ENCODE data around the gene ISG20L2.

Gene ISG20L2

DNA sequence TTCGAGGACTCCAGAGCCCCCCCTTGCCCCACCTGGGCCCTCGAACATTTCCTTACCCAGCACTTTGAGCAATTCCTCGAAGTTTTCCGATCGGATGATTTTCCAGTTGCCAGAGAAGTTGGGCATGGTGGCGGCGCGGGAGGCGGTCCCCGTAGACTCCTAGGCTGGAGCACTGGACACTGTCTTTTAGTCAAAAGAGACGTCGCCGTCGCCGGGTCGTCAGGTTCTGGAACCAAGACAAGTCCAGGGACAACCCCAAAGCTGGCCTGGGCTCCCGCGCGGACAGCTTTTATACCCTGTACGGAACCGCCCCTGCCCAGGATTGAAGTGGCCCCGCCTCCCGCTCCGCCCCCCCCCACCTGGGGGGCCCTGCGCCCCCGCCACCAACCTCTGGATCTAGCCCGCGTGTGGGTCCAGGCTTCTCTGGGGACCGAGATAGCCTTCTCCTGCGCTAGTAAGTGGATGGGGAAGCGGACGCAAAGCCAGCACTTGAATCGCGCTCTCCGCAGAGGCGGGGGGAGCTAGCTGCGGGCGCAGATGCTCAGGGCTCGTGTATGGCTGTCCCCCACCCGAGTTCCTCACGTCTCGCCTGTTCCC lies 23.1 kb downstream of the ISG20L2 start, which contains the start of gene CRABP2:
CRABP2 (minus strand) TSS at position 263 of the 597 bp plus-strand sequence; CDS start at position 126, 137 bp downstream.
- no peak for DNase-seq

GRCh38 chr1:156704930-156705320 lies 23.6 kb downstream of the ISG20L2 start:
- no peak for DNase-seq

DNA sequence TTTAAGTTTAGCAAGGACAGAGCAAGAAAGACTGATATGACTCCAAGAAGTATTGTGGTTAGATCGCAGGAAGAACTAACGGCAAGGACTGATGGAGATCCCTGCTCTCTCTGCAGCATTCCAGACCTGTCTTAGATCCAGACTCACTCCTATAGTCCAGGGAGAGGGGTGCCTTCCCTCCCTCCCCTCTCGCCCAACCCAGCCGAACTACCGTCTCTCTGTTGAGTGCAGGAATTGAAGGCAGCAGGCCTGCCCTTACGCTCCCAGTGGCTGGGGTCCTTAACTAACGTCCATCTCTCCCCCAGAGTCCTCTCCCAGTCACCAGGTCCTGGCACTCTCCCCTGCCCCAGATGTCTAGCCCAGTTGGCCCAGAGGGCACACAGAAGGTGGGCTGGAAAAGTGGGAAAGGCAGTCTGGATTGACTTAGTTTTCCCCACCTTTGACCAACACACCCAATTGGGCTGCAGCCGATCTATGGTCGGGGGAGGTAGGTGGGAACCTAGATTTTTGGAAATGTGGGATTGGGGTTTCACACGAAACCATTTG lies 24.3 kb downstream of the ISG20L2 start:
- DNase-seq, result no peak

- no peak for DNase-seq
Observed at GRCh38 chr1:156703741-156704140, 24.8 kb downstream of the ISG20L2 start.

- peak; percentile 14 for DNase-seq
Observed at GRCh38 chr1:156703336-156703735, 25.2 kb downstream of the ISG20L2 start.

DNA sequence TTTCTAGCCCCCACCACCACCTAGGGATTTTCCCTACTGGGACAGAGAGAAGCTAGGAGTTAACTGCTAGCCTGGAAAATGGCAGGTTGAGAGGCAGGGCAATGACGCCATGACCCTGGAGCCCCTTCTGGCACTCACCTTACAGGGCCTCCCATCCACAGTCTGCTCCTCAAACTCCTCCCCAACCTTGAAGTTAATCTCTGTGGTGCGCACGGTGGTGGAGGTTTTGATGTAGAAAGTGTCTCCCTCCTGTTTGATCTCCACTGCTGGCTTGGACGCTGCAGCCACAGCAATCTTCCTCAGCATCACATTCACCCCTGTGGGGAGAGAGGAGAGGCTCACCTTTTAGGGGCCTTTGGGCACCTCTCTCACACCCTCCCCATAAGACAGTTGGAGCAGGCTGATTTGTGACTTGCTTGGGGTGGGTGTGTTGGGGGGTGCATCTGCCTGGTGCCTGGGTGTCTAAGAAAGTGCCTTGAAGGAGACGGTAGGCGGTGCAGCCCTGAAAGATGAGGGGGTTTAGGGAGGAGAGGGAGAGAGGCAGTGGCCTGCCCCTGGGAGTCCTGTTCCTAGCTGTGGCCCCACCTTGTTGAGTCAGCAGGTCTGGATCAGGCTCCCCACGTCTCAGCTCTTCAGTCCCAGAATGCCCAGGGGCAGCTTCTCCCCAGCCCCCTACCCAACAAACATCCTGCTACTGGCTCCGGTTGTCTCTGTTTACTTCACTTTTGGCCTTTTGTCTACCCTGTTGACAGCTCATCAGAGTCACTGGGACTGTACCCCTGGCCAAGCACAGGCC lies 27.6 kb downstream of the ISG20L2 start:
- no peak for DNase-seq

DNA sequence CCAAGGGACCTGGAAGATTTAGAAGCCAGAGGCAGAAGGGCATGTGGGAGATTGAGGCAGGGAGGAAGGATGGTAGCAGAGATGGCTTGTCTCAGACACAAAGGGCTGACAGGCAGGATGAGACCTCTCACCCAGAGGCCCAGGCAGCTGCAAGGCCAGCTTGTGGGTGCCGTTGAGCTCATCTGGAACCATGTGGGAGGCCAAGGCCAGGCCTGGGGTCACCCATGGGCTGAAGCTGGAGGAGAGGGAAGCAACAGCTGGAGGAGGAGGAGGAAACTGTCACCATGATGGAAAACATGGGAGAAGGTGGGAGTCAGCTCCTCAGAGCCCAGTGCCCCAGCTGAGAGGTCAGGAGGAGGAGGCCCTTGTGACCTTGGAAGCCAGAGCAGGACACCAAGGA lies 29.6 kb downstream of the ISG20L2 start:
- no peak for DNase-seq

DNA sequence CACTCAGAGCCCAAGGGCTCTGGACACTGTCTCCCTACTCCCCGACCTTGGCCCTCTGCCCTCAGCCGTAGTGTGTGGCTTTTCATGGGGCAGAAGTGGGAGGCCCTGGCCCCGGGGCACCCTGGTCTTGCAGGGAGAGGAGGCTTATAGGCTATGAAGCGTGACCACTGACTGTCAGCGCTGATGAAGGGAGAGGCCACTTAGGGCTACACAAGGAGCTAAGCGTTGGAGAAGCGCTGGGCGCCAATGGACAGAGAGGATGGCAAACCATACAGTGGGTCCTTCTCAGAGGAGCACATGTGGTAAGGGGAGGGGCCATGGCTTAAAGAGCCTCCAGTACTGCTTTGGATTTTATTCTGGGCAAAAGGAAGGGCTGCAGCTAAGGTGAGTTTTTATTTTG lies 31.1 kb downstream of the ISG20L2 start:
- DNase-seq, result no peak

GRCh38 chr1:156696755-156697154 lies 31.8 kb downstream of the ISG20L2 start:
- no peak for DNase-seq

DNA sequence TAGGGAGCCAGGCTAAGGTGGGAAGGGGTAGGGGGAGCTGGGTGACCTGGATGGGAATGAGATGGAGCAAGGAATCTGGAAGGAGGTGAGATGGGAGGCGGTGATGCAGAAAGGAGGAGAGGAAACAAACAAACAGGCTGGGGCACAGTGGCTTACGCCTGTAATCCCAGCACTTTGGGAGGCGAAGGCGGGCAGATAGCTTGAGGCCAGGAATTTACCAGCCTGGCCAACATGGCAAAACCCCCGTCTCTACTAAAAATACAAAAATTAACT lies 33.9 kb downstream of the ISG20L2 start:
- DNase-seq, result no peak

- DNase-seq, result no peak
Observed at GRCh38 chr1:156693848-156694689, 34.5 kb downstream of the ISG20L2 start.

DNA sequence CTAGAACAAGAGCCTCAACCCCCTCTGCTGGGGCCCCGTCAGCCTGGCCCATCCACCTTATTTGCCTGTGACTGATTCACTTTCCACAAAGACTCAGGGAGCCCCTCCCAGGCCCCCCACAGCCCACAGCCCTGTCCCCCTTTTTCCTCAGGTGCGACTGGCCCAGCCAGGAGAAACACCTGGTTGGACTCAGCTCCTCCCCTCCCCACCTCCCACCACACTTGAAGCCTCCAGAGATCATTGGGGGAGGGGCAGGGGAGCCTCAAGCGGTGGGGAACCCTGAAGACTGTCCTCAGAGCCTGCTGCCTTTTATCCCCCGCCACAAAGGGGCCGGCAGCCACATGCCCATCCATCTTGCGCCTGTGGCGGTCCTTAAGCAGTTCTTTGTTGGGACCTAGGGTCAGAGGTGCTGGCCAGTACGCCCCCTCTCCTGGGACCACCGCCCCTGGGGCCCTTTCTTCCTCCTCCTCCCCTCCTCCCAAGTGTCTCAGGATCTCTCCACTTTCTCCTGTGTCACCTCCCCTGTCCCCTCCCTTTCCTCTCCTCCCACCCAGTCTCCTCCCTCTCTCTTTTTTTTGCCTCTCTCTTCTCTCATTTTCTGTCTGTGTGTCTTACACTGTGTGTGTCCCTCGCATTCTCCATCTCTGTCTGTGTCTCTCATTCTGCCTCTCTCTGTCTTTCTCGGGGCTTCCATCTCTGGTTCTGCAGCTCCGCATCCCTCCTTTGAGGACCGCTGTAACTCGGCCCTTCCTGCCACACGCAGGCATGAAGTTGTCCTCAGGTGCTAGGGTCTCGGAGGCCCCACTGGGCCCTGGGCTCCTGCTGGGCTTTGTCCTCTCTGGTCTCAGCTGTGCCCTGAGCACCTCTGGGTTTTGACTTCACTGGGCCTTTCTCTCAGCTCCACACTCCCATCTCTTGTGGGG lies 35.4 kb downstream of the ISG20L2 start:
- peak; percentile 47 for DNase-seq

GRCh38 chr1:156692441-156692924 lies 36.1 kb downstream of the ISG20L2 start:
- DNase-seq, result no peak

DNA sequence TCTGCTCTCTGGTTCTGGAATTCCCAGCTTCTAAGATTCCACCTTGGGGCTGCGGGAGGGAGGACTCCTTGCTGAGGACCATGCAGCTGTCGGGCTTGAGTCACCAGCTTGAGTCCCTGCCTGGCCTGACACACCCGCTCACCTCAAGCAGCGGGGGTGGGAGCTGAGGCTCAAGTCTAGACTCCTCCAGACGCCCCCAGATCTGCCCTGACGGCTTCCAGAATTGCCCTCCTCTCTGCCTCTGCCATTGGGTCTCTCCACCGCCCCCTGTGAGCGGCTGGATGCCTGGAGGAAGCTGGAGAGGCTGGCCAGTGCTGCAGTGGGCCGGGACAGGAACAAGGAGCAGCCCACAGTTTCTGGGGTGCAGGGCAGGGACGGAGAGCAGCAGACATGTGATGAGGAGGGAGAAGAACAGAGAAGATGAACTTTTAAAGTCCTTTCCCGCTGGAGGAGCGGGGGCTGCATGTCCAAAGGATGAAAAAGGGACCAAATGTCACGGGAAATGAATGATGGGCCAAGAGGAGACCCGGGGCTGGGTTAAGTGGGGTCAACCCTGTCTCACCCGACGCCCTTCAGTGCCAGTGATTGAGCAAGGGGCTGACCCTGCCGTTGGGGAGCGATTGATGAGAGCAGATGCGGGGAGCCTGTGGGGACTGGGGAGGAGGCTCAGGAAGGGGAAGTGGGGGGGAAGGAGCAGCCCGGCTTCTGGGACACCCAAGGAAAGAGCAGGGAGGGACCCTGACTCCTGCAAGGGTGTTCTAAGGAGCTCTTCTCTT lies 36.7 kb downstream of the ISG20L2 start:
- no peak for DNase-seq

DNA sequence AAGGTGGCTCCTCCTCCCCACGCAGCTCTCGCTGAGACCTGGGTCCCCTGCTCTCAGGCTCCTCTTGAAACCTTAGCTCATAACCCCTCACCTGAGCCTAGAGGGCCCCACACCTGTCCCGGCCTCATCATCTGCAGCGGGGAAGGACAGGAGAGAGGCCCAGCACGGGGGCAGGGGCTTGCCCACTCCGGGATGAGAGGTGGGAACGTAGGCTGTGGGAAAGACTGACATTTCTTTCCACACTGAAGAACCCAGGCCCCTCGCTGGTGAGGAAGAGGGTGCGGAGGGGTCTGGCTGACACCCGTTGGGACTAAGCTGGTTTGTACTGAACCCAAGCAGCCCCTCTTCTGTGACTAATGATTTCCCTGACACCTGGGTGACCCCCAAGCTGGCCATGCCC lies 37.4 kb downstream of the ISG20L2 start:
- DNase-seq, result no peak

GRCh38 chr1:156690675-156691036 lies 37.9 kb downstream of the ISG20L2 start:
- no peak for DNase-seq

GRCh38 chr1:156689953-156690674 lies 38.5 kb downstream of the ISG20L2 start:
- no peak for DNase-seq

DNA sequence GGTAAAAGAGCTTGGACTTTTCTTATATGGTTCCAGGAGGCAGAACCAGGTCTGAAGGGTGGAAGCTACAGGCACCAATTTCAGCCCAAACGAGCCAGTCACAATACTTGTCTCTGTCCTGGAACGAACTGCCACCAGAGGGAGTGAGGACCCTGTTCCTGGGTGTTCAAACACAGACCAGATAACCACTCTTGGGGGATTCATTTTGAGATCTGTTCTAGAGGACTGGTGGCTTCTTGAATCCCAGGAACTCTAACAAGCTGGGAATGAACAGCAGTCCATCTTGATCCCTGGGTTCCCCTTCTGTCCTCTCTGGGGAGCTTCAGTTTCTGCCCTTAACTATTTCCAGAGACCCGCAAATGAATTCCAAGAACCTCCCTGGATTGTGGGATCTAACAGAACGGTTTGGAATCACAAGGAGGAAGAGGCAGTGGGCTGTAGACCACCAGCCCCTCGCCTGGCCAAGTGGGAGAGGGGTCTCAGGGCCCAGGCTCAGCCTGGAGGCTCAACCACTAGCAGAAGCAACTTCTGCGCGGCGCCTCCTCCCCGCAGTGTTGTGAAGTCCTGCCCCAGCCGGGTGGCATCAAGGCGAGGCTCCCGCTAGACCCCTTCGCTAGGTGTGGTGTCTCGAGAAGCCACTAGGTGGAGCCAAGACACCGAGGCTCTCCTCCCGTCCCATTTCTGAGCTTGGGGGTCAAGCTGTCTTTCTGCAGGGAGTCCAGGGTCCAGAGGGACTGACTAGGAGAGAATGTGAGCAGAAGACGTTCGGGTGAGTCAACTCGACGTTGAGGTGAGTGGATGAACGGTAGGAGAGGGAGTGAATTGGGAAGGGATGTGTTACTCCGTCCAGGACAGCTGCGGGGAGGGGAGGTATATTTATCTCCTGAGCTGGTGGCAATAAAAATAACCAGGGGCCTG lies 39.3 kb downstream of the ISG20L2 start:
- peak; percentile 32 for DNase-seq

- DNase-seq, result no peak
Observed at GRCh38 chr1:156684227-156684782, 44.3 kb downstream of the ISG20L2 start.

Measured in NCI-H2029 (cell line).